HG02610 (cell line): ENCODE results near the gene PRKACB.

Source experiments
- ATAC-seq: cut with Tn5 transposase; IDR thresholded peaks from one replicate; pipeline ENCODE4 v1.9.1; 2021; ENCODE audit warnings: mild to moderate bottlenecking, moderate library complexity; ENCODE audit not compliant: unreplicated experiment

PRKACB gene

GRCh38 chr1:84143796-84144565, at the start of gene PRKACB:
Gene PRKACB (plus strand): TSS chr1:84144271. CDS start chr1:84144362, 91 bp downstream.
- peak; percentile 86 for ATAC-seq

- no peak for ATAC-seq
Measured at GRCh38 chr1:84095308-84095707, 48.8 kb upstream of the PRKACB start.

GRCh38 chr1:84096176-84096575, 47.9 kb upstream of the PRKACB start:
- no peak for ATAC-seq

- no peak for ATAC-seq
Measured at GRCh38 chr1:84101204-84101603, 42.9 kb upstream of the PRKACB start.

GRCh38 chr1:84103197-84103992, 40.7 kb upstream of the PRKACB start:
- peak; percentile 97 for ATAC-seq

- peak; percentile 64 for ATAC-seq
Measured at GRCh38 chr1:84107538-84107937, 36.5 kb upstream of the PRKACB start.

GRCh38 chr1:84107955-84108354, 36.1 kb upstream of the PRKACB start:
- ATAC-seq: peak; percentile 1

- no peak for ATAC-seq
Measured at GRCh38 chr1:84108900-84109578, 35.0 kb upstream of the PRKACB start.

GRCh38 chr1:84110629-84111028, 33.4 kb upstream of the PRKACB start:
- no peak for ATAC-seq

- no peak for ATAC-seq
Measured at GRCh38 chr1:84116558-84116957, 27.5 kb upstream of the PRKACB start.

- no peak for ATAC-seq
Measured at GRCh38 chr1:84117868-84118267, 26.2 kb upstream of the PRKACB start.

GRCh38 chr1:84121360-84121759, 22.7 kb upstream of the PRKACB start:
- ATAC-seq: no peak

- peak; percentile 68 for ATAC-seq
Measured at GRCh38 chr1:84122780-84123382, 21.2 kb upstream of the PRKACB start.

- ATAC-seq: no peak
Measured at GRCh38 chr1:84133479-84133878, 10.6 kb upstream of the PRKACB start.

- no peak for ATAC-seq
Measured at GRCh38 chr1:84135341-84135740, 8.7 kb upstream of the PRKACB start.

- ATAC-seq: no peak
Measured at GRCh38 chr1:84141182-84142003, 2.7 kb upstream of the PRKACB start.

GRCh38 chr1:84145068-84145467, 997 bp downstream of the PRKACB start:
- no peak for ATAC-seq

GRCh38 chr1:84146411-84147032, 2.5 kb downstream of the PRKACB start:
- ATAC-seq: peak; percentile 73

- ATAC-seq: no peak
Measured at GRCh38 chr1:84148758-84149157, 4.7 kb downstream of the PRKACB start.

GRCh38 chr1:84152649-84153056, 8.6 kb downstream of the PRKACB start:
- ATAC-seq: peak; percentile 93
